Gastrocnemius medialis (tissue), 4 donors: ENCODE measurements around the gene TP53RK. TPM values are rescaled to one million over a fixed set of nuclear protein-coding genes. Genes with fewer than 3 reads are reported as not detected.
A peak's percentile ranks its signal among the peaks of the same experiment; 100 is the strongest.

Experiments
- ATAC-seq, 2 donors: fragments of 150-250 bp; one replicate each; pipeline ENCODE4 v1.9.1; 2016
- DNase-seq, 2 donors: peaks; one replicate each; pipeline ENCODE4 v3.0.0-alpha.2; 2019
- H3K27ac ChIP-seq, 4 donors: fragments of 200-600 bp; sonication (generic); 1 replicate in 1 of 4; 2 replicates in 3 of 4; pipeline ENCODE4 v1.5.1; 2016 to 2018; ENCODE audit warnings: mild to moderate bottlenecking in 2 of 4, moderate library complexity in 1 of 4
- H3K27me3 ChIP-seq, 3 donors: fragments of 200-600 bp; sonication (generic) in 2 of 3; 1 replicate in 1 of 3; 2 replicates in 2 of 3; pipeline versions ENCODE4 v1.5.1 to v1.6.0; 2016 to 2019; ENCODE audit warnings: mild to moderate bottlenecking in 1 of 3, moderate library complexity in 1 of 3
- H3K36me3 ChIP-seq, 2 donors: fragments of 200-600 bp; sonication (generic) in 1 of 2; one replicate each; pipeline ENCODE4 v1.5.1; 2017 to 2018
- H3K4me1 ChIP-seq, 2 donors: fragments of 200-600 bp; sonication (generic) in 1 of 2; one replicate each; pipeline ENCODE4 v1.5.1; 2016 to 2017; ENCODE audit warnings: mild to moderate bottlenecking in 2 of 2
- H3K4me3 ChIP-seq, 4 donors: fragments of 200-600 bp; sonication (generic) in 3 of 4; 1 replicate in 1 of 4; 2 replicates in 3 of 4; pipeline ENCODE4 v1.5.1; 2016 to 2019; ENCODE audit warnings: mild to moderate bottlenecking in 2 of 4
- H3K9me3 ChIP-seq, 3 donors: fragments of 200-600 bp; sonication (generic) in 2 of 3; 1 replicate in 1 of 3; 2 replicates in 2 of 3; pipeline ENCODE4 v1.5.1; 2016 to 2019
- POLR2A ChIP-seq, 2 donors: fragments of 450-650 bp; IDR thresholded peaks; one replicate each; pipeline ENCODE4 v1.6.1; 2017; ENCODE audit warnings: antibody characterized with exemption in 2 of 2, mild to moderate bottlenecking in 2 of 2, moderate library complexity in 2 of 2
- in situ Hi-C, 4 donors: fragments of 200-750 bp; cut with MboI; loops; one replicate each; pipeline versions ENCODE4 v1.15.0 to v1.8.0; 2017; ENCODE audit warnings: low sequenced_read_pairs in 4 of 4
- intact Hi-C: fragments of 100-400 bp; cut with DNase I; formaldehyde crosslinking; loops from one replicate; pipeline ENCODE4 v1.15.1; 2023; ENCODE audit warnings: low total_unique reads
- total RNA-seq, 4 donors: library from RNA; depleted of rRNA; stranded (reverse); fragments of >200 nt; gene quantifications; one replicate each; pipeline versions ENCODE4 v1.1.0 to v1.2.3, GENCODE V29; 2016
- TF ChIP-seq, protein P1 (sequence below), 5 experiments: fragments of 450-650 bp in 3 of 5; fragments of 200-600 bp in 2 of 5; sonication (generic) in 2 of 5; IDR thresholded peaks in 4 of 5; conservative IDR thresholded peaks in 1 of 5; 1 replicate in 4 of 5; 2 replicates in 1 of 5; pipeline ENCODE4 v1.5.1; 2016 to 2019; ENCODE audit warnings: antibody characterized with exemption in 5 of 5, mild to moderate bottlenecking in 3 of 5, moderate library complexity in 3 of 5

The TP53RK gene
- total RNA-seq, 4 donors from 2014 or later = 8.3 to 17.7 (median 10.9) TPM

DNA sequence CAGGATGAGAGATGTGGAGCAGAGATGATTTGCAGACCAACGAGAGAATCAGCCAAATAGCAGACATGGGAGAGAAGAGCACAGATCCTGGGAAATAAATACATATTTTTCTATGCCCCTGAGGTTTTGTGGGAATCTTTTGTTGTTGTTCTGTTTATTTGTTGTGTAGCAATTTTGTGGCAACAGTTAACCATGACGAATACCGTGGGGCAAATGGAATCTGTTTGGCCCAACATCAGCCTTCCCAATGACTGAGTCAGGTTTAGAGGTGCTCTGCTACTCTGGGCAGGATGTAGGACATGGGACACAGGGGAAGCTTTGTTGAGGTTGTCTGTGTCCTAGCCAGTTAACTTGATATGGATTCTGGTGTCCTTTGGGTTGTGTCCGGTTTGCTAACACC lies 12.3 kb upstream of the TP53RK start:
- H3K4me3 ChIP-seq = no peak overlapping the region
- no peak overlapping the region for H3K27ac ChIP-seq
- ATAC-seq (no peak), DNase-seq (no peak)
- H3K36me3 ChIP-seq = no peaks in the 10 kb centered on the region
- no peak for TF ChIP-seq POLR2A (IDR thresholded peaks at IDR 0.05)
- TF ChIP-seq, protein P1, sequence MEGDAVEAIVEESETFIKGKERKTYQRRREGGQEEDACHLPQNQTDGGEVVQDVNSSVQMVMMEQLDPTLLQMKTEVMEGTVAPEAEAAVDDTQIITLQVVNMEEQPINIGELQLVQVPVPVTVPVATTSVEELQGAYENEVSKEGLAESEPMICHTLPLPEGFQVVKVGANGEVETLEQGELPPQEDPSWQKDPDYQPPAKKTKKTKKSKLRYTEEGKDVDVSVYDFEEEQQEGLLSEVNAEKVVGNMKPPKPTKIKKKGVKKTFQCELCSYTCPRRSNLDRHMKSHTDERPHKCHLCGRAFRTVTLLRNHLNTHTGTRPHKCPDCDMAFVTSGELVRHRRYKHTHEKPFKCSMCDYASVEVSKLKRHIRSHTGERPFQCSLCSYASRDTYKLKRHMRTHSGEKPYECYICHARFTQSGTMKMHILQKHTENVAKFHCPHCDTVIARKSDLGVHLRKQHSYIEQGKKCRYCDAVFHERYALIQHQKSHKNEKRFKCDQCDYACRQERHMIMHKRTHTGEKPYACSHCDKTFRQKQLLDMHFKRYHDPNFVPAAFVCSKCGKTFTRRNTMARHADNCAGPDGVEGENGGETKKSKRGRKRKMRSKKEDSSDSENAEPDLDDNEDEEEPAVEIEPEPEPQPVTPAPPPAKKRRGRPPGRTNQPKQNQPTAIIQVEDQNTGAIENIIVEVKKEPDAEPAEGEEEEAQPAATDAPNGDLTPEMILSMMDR (IDR thresholded peaks at IDR 0.05 in 4 of 5, conservative IDR thresholded peaks at IDR 0.05 in 1 of 5) = no peak
- no peaks in the 10 kb centered on the region for H3K9me3 ChIP-seq
- intact Hi-C loops (no loop called here), in situ Hi-C loops (no loop called here)
- no peaks in the 10 kb centered on the region for H3K4me1 ChIP-seq
- H3K27me3 ChIP-seq = peaks cover 0 to 14% (median 0%) of the 10 kb centered on the region in 3 donors

DNA sequence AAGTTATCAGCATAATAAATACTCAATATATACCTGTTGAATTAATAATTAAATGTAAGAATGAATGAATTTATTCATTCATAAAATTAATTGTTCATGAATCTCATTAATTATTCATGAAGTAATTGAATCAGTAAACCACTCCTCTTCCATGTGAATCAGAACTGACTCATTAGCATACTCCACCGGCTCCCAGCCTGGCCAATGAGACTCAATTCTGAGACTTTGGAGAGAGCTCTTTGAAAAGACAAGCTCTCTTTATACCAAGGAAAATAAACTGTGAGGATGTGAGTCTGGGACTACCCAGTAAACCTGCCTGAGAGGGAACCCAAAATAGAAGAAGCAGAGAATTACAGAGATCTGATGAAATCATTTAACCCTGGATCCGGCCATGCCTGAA lies 11.8 kb upstream of the TP53RK start:
- TF ChIP-seq, protein P1 (IDR thresholded peaks at IDR 0.05 in 4 of 5, conservative IDR thresholded peaks at IDR 0.05 in 1 of 5) = no peak
- no peak for TF ChIP-seq POLR2A (IDR thresholded peaks at IDR 0.05)
- Histone ChIP-seq H3K4me1 (no peaks in the 10 kb centered on the region), H3K27me3 (peaks cover 0 to 12% (median 0%) of the 10 kb centered on the region in 3 donors), H3K4me3 (no peak overlapping the region), H3K36me3 (no peaks in the 10 kb centered on the region), H3K9me3 (no peaks in the 10 kb centered on the region), H3K27ac (no peak overlapping the region)
- ATAC-seq (no peak), DNase-seq (no peak)
- intact Hi-C loops = no loop called here
- in situ Hi-C loops = no loop called here

DNA sequence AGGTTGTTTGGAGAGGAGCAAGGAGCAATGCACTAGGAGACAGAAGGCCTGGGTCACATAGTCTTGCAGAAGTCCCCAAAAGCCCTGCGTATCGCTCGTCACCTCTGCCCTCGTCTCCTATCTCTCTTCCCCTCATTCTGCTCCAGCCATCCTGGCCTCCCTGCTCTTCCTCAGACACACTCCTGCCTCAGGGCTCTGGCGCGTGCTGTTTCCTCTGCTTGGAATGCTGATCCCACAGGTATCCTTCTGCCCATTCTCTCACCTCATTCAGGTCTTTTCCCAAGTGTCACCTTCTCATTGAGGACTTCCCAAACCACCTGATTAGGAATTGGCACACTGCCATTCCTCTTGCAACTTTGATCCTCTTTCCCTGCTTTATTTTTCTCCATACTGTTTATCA lies 11.2 kb upstream of the TP53RK start:
- no peak for TF ChIP-seq POLR2A (IDR thresholded peaks at IDR 0.05)
- TF ChIP-seq, protein P1 (IDR thresholded peaks at IDR 0.05 in 4 of 5, conservative IDR thresholded peaks at IDR 0.05 in 1 of 5) = no peak
- Histone ChIP-seq H3K4me1 (no peaks in the 10 kb centered on the region), H3K27ac (no peak overlapping the region), H3K4me3 (no peak overlapping the region), H3K9me3 (no peaks in the 10 kb centered on the region), H3K27me3 (peaks cover 0 to 12% (median 0%) of the 10 kb centered on the region in 3 donors), H3K36me3 (no peaks in the 10 kb centered on the region)
- in situ Hi-C loops (no loop called here), intact Hi-C loops (no loop called here)
- ATAC-seq = no peak
- DNase-seq = no peak

DNA sequence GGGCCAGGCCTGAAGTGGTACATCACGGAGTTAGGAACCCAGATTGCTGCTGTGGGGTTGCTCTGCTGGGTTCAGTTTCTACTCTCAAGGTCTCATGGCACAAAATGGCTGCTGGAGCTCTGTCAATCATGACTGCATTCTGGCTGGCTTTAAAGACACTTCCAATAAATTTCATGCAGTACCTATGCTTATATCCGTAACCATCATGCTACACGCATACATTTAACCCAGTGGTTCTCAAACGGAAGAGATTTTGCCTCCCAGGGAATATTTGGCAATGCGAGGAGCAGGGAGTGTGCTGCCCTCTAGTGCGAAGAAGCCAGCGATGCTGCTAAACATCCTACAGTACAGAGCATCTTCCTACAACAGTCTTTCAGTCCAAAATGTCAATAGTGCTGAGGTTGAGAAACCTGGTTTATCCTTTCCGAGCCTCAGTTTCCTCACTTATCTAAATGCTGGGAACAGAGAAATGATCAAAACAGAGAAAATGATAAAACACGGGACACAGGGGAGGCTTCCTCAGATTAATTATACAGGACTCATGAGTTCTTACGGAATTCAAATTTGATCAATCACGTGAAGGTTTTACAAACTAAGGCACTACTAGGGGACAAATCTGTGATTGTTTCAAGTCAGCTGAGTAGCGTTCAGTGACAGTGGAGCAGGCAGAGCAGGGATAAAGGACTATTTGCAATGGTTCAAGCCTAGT lies 10.6 kb upstream of the TP53RK start:
- no peaks in the 10 kb centered on the region for H3K4me1 ChIP-seq
- ATAC-seq (no peak), DNase-seq (no peak)
- in situ Hi-C loops (no loop called here), intact Hi-C loops (no loop called here)
- no peak for TF ChIP-seq POLR2A (IDR thresholded peaks at IDR 0.05)
- TF ChIP-seq, protein P1 (IDR thresholded peaks at IDR 0.05 in 4 of 5, conservative IDR thresholded peaks at IDR 0.05 in 1 of 5) = peak in 1 of 5 experiments; percentile 22
- no peak overlapping the region for H3K27ac ChIP-seq
- H3K27me3 ChIP-seq = peaks cover 0 to 10% (median 0%) of the 10 kb centered on the region in 3 donors
- no peak overlapping the region for H3K4me3 ChIP-seq
- H3K9me3 ChIP-seq = no peaks in the 10 kb centered on the region
- no peaks in the 10 kb centered on the region for H3K36me3 ChIP-seq
